Forelimb muscle (tissue), 1 donor: ENCODE results near the gene OR2C1. TPM values are rescaled to one million over a fixed set of nuclear protein-coding genes. Genes with fewer than 3 reads are reported as not detected.

Experiments used
- DNase-seq: peaks from one replicate; pipeline ENCODE4 v3.0.0-alpha.2; 2013; ENCODE audit warnings: low read depth
- polyA plus RNA-seq: library from polyadenylated mRNA; unstranded; fragments of 120-200 nt; gene quantifications from one replicate; pipeline ENCODE4 v1.2.1, GENCODE V29; 2013; ENCODE audit not compliant: insufficient read length

Gene OR2C1
- polyA plus RNA-seq, 1 donor = 0.16 TPM

DNA sequence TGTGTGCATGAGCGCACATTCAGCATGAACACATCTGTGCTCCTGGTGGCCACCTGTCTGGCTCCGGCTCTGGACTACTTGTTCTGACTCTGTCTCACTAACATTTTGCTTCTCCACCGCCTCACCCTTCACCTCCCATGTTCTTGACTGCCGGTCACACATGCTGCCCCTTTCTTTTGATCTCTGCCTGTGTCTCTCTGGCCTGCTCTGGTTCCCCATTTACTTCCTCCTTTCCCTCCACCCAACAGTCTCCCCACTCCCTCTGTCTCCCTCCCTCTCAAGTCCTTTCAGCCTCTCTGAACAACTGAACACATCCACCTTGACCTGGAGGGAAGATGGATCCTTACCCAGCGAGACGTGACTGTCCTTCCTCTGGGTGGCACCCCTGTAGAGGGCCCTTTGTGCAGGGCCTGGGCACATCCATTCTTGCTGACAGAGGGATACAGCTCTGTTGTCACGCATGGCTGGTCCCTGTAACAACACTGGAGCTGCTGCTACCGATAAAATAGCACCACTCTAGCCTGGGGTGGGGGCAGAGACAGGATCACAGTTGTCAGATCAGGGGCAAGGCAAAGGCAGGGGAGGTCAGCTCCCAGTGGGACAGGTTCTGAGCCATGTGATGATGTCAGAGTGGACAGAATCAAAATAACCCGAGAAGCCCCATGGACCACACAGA lies 34.1 kb downstream of the OR2C1 start:
- DNase-seq = no peak

DNA sequence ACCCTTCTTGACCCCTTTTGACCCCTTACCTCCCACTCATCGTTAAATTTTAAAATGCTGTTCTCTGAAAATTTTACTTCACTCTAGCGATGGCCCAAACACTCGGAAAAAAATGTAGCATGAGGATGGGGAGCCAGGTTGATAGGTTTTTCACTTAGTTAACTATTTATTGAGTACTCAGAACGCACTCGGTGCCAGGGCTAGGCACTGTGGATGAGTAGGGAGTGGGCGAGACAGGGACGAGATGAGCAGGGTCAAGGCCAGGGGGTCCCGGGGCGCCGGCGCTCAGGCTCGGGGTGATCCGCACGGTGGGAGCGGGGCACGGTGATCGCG lies 44.7 kb downstream of the OR2C1 start:
- DNase-seq = no peak

DNA sequence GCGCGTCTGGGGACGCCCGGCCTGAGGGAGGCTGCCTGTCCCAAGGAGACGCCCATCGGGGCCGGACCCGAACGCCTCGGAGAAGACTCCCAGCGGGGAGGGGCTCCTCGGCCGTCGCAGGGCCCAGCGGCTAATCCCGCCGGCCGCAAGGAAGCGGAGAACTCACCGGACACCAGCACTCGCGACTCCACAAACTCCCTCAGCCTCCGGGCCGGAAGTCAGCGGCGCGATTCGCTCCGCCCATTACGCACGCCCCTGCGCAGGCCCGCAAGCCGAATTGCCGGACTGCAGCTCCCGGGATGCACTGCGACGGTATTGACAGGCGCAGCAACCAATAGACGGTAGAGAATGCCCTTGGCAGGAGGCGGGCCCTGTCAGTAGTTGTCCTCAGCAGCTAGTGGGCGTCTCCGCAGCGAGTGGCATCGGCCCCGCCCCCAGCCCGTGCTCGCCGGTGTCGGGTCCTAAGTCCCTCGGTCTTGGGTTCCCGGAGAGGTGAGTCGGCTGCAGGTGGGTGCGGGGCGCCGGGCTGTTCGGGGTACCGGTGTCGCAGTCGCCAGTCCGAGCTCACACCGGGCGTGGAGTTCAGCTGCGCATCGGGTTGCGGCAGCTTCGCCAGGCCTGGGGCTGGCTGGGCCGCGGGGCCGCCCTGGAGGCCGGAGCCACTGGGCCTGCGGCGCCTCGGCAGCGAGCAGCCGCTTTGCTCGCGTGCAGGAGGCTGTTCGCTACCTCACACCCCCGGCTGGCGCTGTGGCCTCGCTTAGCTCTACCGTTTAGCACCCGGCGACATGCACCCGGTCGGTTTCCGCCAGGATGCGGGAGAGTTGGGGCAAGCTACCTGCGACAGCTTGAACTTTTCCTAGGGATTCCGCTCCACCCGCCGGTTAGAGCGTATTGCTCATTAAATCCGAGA lies 45.3 kb downstream of the OR2C1 start, which contains the start of the genes ZNF174 and ZSCAN32:
ZNF174 (plus strand) TSS at position 437 of the 910 bp plus-strand sequence. CDS start 790 bp downstream, outside the sequence.
ZSCAN32 (minus strand) TSS at position 226 of the 910 bp plus-strand sequence. CDS start 3,447 bp downstream, outside the sequence.
- DNase-seq = peak; percentile 97

DNA sequence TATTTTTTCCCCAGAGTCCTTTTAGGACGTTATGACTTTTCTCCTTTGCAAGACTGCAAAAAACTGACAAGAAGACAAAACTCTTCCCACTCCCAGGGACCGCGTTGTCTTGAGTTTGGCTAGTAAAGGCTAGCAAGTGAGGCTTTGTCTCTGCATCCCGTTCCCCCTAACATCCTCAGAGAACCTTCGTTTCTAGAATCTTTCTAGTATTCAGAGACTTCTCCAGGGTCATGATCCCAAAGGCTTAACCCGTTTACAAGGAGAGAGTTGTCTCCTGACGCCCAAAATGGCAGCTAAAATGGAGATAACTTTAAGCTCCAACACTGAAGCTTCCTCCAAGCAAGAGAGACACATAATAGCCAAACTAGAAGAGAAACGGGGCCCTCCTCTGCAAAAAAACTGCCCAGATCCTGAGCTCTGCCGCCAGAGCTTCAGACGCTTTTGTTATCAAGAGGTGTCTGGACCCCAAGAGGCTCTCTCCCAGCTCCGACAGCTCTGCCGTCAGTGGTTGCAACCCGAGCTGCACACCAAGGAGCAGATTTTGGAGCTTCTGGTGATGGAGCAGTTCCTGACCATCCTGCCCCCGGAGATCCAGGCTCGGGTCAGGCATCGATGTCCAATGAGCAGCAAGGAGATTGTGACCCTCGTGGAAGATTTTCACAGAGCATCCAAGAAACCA lies 46.2 kb downstream of the OR2C1 start:
- no peak for DNase-seq

Other genes with a start within 250 kb of the OR2C1 start
- 13.0 TPM for gene ZNF205, start 243.3 kb upstream of the OR2C1 start, polyA plus RNA-seq
- 12.3 TPM for gene ZNF213, start 220.9 kb upstream of the OR2C1 start, polyA plus RNA-seq
- not detected for gene OR1F1, start 167.7 kb upstream of the OR2C1 start, polyA plus RNA-seq
- 6.3 TPM for gene ZNF200, start 120.7 kb upstream of the OR2C1 start, polyA plus RNA-seq
- gene MEFV, start 99.3 kb upstream of the OR2C1 start, polyA plus RNA-seq = 0.28 TPM
- 29.9 TPM for gene ZNF263, start 72.4 kb upstream of the OR2C1 start, polyA plus RNA-seq
- 9.0 TPM for gene TIGD7, start 50.5 kb upstream of the OR2C1 start, polyA plus RNA-seq
- 28.8 TPM for gene ZNF75A, start 50.4 kb upstream of the OR2C1 start, polyA plus RNA-seq
- 8.6 TPM for gene ZSCAN32, start 45.1 kb downstream of the OR2C1 start, polyA plus RNA-seq
- gene ZNF174, start 45.3 kb downstream of the OR2C1 start, polyA plus RNA-seq = 8.1 TPM
- gene ZNF597, start 87.6 kb downstream of the OR2C1 start, polyA plus RNA-seq = 1.7 TPM
- gene NAA60, start 87.8 kb downstream of the OR2C1 start, polyA plus RNA-seq = 26.0 TPM
- gene C16orf90, start 139.6 kb downstream of the OR2C1 start, polyA plus RNA-seq = not detected
- 19.7 TPM for gene CLUAP1, start 145.1 kb downstream of the OR2C1 start, polyA plus RNA-seq
- gene NLRC3, start 221.5 kb downstream of the OR2C1 start, polyA plus RNA-seq = 1.2 TPM